GDM1 (cell line): ENCODE measurements around the gene TMEM176A.

Experiments used
- DNase-seq: peaks from one replicate; lab custom pipeline; 2025; lab: John Stamatoyannopoulos, UW

Gene TMEM176A

GRCh38 chr7:150849204-150849775 lies 48.7 kb downstream of the TMEM176A start:
- DNase-seq: no peak

GRCh38 chr7:150850273-150850672 lies 49.7 kb downstream of the TMEM176A start:
- DNase-seq: no peak

GRCh38 chr7:150851492-150852370 lies 51.2 kb downstream of the TMEM176A start:
- DNase-seq: no peak

GRCh38 chr7:150852371-150852905 lies 51.9 kb downstream of the TMEM176A start, which contains the start of gene AOC1:
Gene AOC1 (plus strand): TSS chr7:150852517. CDS start chr7:150856471, 3,954 bp downstream.
- DNase-seq: no peak

- no peak for DNase-seq
Measured at GRCh38 chr7:150854066-150855000, 53.8 kb downstream of the TMEM176A start.
